H1 (cell line): Measurements from ENCODE around the gene PTPN22. TPM values are rescaled to one million over a fixed set of nuclear protein-coding genes. Genes with fewer than 3 reads are reported as not detected.

ENCODE experiments used
- CTCF ChIA-PET: fragments of 300-600 bp; sonication (Branson Sonifier 250); formaldehyde crosslinking; loops from one replicate; lab custom pipeline; 2021; ENCODE audit not compliant: partially characterized antibody; lab: Charles Lee
- POLR2A ChIA-PET: fragments of 300-600 bp; sonication (Branson Sonifier 250); formaldehyde crosslinking; loops from one replicate; lab custom pipeline; 2021; ENCODE audit warnings: inconsistent platforms; ENCODE audit not compliant: partially characterized antibody; lab: Charles Lee
- DNase-seq, 2 experiments: peaks; one replicate each; pipeline versions ENCODE4 v3.0.0 to v3.0.0-alpha.2; 2010 to 2022; ENCODE audit warnings: low spot score in 2 of 2, low read depth in 1 of 2, mixed read lengths in 1 of 2
- FAIRE-seq: peaks from 2 replicates; lab custom pipeline; 2011; peaks lifted over from hg19 to GRCh38; lab: Jason Lieb, UNC
- H2AFZ ChIP-seq: 2 replicates; pipeline ENCODE4 v1.8.1; 2012; ENCODE audit warnings: low read length, inconsistent platforms
- H2AK5ac ChIP-seq: 2 replicates; pipeline ENCODE4 v1.6.1; 2013; ENCODE audit warnings: low read depth, low read length
- H2BK120ac ChIP-seq: replicated peaks from 2 replicates; pipeline ENCODE3; 2013; ENCODE audit warnings: low read depth, low read length, inconsistent platforms
- H2BK12ac ChIP-seq: 2 replicates; pipeline ENCODE4 v1.6.1; 2013; ENCODE audit warnings: low read depth, low read length
- H2BK15ac ChIP-seq: 2 replicates; pipeline ENCODE4 v1.6.1; 2013; ENCODE audit warnings: low read length
- H2BK20ac ChIP-seq: 2 replicates; pipeline ENCODE4 v1.6.1; 2013; ENCODE audit warnings: low read length
- H2BK5ac ChIP-seq: 2 replicates; pipeline ENCODE4 v1.6.1; 2013; ENCODE audit warnings: low read depth, low read length
- H3K14ac ChIP-seq: 2 replicates; pipeline ENCODE4 v1.6.1; 2013; ENCODE audit warnings: inconsistent platforms; ENCODE audit not compliant: insufficient read length
- H3K18ac ChIP-seq: 2 replicates; pipeline ENCODE4 v1.6.1; 2013; ENCODE audit warnings: low read length; ENCODE audit errors: extremely low read depth
- H3K23ac ChIP-seq: 2 replicates; pipeline ENCODE4 v1.6.1; 2013; ENCODE audit warnings: inconsistent platforms; ENCODE audit not compliant: insufficient read length
- H3K23me2 ChIP-seq: 2 replicates; pipeline ENCODE4 v1.6.1; 2013; ENCODE audit warnings: low read depth, low read length
- H3K27ac ChIP-seq: 2 replicates; pipeline ENCODE4 v1.6.1; 2011; ENCODE audit warnings: low read depth, low read length, inconsistent platforms
- H3K27me3 ChIP-seq, 4 experiments: replicated peaks in 1 of 4; 1 replicate in 1 of 4; 2 replicates in 3 of 4; pipeline versions ENCODE4 v1.6.1 to v1.8.1; 2011 to 2013; ENCODE audit warnings: low read length in 3 of 4, mild to moderate bottlenecking in 3 of 4, inconsistent platforms in 2 of 4, mixed read lengths in 2 of 4, moderate library complexity in 1 of 4; ENCODE audit not compliant: control insufficient read depth in 3 of 4, insufficient read depth in 3 of 4; ENCODE audit errors: extremely low read depth in 1 of 4
- H3K36me3 ChIP-seq, 4 experiments: 2 replicates each; pipeline versions ENCODE4 v1.6.1 to v1.8.1; 2011 to 2013; ENCODE audit warnings: mild to moderate bottlenecking in 4 of 4, low read length in 3 of 4, moderate library complexity in 2 of 4, control low read depth in 1 of 4, inconsistent platforms in 1 of 4; ENCODE audit not compliant: insufficient read depth in 4 of 4, control insufficient read depth in 2 of 4
- H3K4ac ChIP-seq: replicated peaks from 2 replicates; pipeline ENCODE3; 2013; ENCODE audit warnings: low read length, low read depth, mixed read lengths, inconsistent platforms; ENCODE audit not compliant: insufficient read length
- H3K4me1 ChIP-seq, 4 experiments: replicated peaks in 1 of 4; 1 replicate in 1 of 4; 2 replicates in 3 of 4; pipeline versions ENCODE4 v1.6.1 to v1.8.1; 2011 to 2013; ENCODE audit warnings: low read length in 3 of 4, inconsistent platforms in 2 of 4, mixed read lengths in 1 of 4; ENCODE audit not compliant: insufficient read depth in 4 of 4, control insufficient read depth in 3 of 4
- H3K4me2 ChIP-seq, 2 experiments: 2 replicates each; pipeline versions ENCODE4 v1.6.1 to v1.8.1; 2011 to 2013; ENCODE audit warnings: low read depth in 2 of 2, low read length in 2 of 2, control low read depth in 1 of 2, inconsistent platforms in 1 of 2, mild to moderate bottlenecking in 1 of 2; ENCODE audit not compliant: insufficient read depth in 1 of 2
- H3K4me3 ChIP-seq, 4 experiments: fragments of 200-600, 300-600 bp in 1 of 4; sonication (generic), shearing (Covaris generic), sonication (Bioruptor Twin) in 1 of 4; 2 replicates each; pipeline versions ENCODE4 v1.5.1 to v1.8.1; 2011 to 2016; ENCODE audit warnings: low read length in 4 of 4, low read depth in 3 of 4, control low read depth in 2 of 4, inconsistent platforms in 2 of 4, mild to moderate bottlenecking in 2 of 4, mixed read lengths in 1 of 4, moderate library complexity in 1 of 4; ENCODE audit not compliant: insufficient read depth in 2 of 4; ENCODE audit errors: extremely low read depth in 1 of 4
- H3K56ac ChIP-seq: replicated peaks from 2 replicates; pipeline ENCODE3; 2013; ENCODE audit warnings: low read depth, mild to moderate bottlenecking, mixed read lengths, low read length, inconsistent platforms; ENCODE audit not compliant: insufficient read length
- H3K79me1 ChIP-seq: 2 replicates; pipeline ENCODE4 v1.6.1; 2013; ENCODE audit warnings: low read depth, low read length, control low read depth
- H3K79me2 ChIP-seq, 2 experiments: 2 replicates each; pipeline versions ENCODE4 v1.6.1 to v1.8.1; 2012 to 2013; ENCODE audit warnings: low read length in 2 of 2, mild to moderate bottlenecking in 2 of 2, inconsistent platforms in 1 of 2; ENCODE audit not compliant: insufficient read depth in 2 of 2, control insufficient read depth in 1 of 2
- H3K9ac ChIP-seq, 4 experiments: replicated peaks in 1 of 4; 1 replicate in 1 of 4; 2 replicates in 3 of 4; pipeline versions ENCODE4 v1.6.1 to v1.8.1; 2011 to 2013; ENCODE audit warnings: low read depth in 3 of 4, low read length in 3 of 4, control low read depth in 2 of 4, mild to moderate bottlenecking in 2 of 4, moderate library complexity in 2 of 4, inconsistent platforms in 1 of 4; ENCODE audit errors: extremely low read depth in 1 of 4
- H3K9me3 ChIP-seq, 2 experiments: 2 replicates each; pipeline versions ENCODE4 v1.6.1 to v1.8.1; 2012 to 2013; ENCODE audit warnings: mild to moderate bottlenecking in 2 of 2, moderate library complexity in 2 of 2, control low read depth in 1 of 2, inconsistent platforms in 1 of 2, low read depth in 1 of 2, low read length in 1 of 2, mixed read lengths in 1 of 2; ENCODE audit not compliant: insufficient read depth in 2 of 2
- H4K20me1 ChIP-seq, 2 experiments: replicated peaks in 1 of 2; 2 replicates each; pipeline versions ENCODE3 to v1.8.1; 2011 to 2013; ENCODE audit warnings: inconsistent platforms in 2 of 2, low read length in 2 of 2, mild to moderate bottlenecking in 1 of 2; ENCODE audit not compliant: insufficient read depth in 2 of 2, control insufficient read depth in 1 of 2
- H4K5ac ChIP-seq: 2 replicates; pipeline ENCODE4 v1.6.1; 2013; ENCODE audit warnings: low read length, low read depth, mixed read lengths, inconsistent platforms; ENCODE audit not compliant: insufficient read length
- H4K8ac ChIP-seq: 2 replicates; pipeline ENCODE4 v1.8.0; 2013; ENCODE audit warnings: mild to moderate bottlenecking, moderate library complexity, low read length, inconsistent platforms; ENCODE audit not compliant: insufficient read depth; ENCODE audit errors: extremely low read depth
- H4K91ac ChIP-seq: replicated peaks from 2 replicates; pipeline ENCODE3; 2013; ENCODE audit warnings: low read length, mixed read lengths, inconsistent platforms; ENCODE audit not compliant: insufficient read length
- BACH1 ChIP-seq: IDR thresholded peaks from 2 replicates; pipeline ENCODE4 v1.6.1; 2012; ENCODE audit warnings: low read length, improper control_type of control experiment
- BCL11A ChIP-seq, 2 experiments: IDR thresholded peaks; one replicate each; pipeline ENCODE4 v1.6.1; 2011; ENCODE audit warnings: low read depth in 2 of 2, low read length in 2 of 2, mild to moderate bottlenecking in 2 of 2
- FOSL1 ChIP-seq: IDR thresholded peaks from 2 replicates; pipeline ENCODE4 v1.6.1; 2011; ENCODE audit warnings: mild to moderate bottlenecking, low read depth, low read length, moderate library complexity; ENCODE audit not compliant: insufficient read depth
- JUND ChIP-seq: IDR thresholded peaks from 2 replicates; pipeline ENCODE4 v1.6.1; 2011; ENCODE audit warnings: mild to moderate bottlenecking, improper control_type of control experiment, low read length
- POLR2A ChIP-seq, 2 experiments: IDR thresholded peaks; 1 replicate in 1 of 2; 2 replicates in 1 of 2; pipeline ENCODE4 v1.6.1; 2011; ENCODE audit warnings: low read depth in 2 of 2, low read length in 2 of 2, mild to moderate bottlenecking in 2 of 2; ENCODE audit errors: control extremely low read depth in 1 of 2
- POU5F1 ChIP-seq: IDR thresholded peaks from 2 replicates; pipeline ENCODE4 v1.6.1; 2011; ENCODE audit warnings: low read depth, mild to moderate bottlenecking, low read length, moderate library complexity
- RFX5 ChIP-seq: IDR thresholded peaks from 2 replicates; pipeline ENCODE4 v1.6.1; 2011; ENCODE audit warnings: low read depth, low read length, improper control_type of control experiment, borderline replicate concordance
- YY1 ChIP-seq: IDR thresholded peaks from 2 replicates; pipeline ENCODE4 v1.6.1; 2011; ENCODE audit warnings: low read depth, mild to moderate bottlenecking, low read length
- WGBS, 2 experiments: shearing (Covaris generic) in 1 of 2; methylation state at CpG; one replicate each; pipeline versions ENCODE4 v1.1.6 to v1.1.7; 2013 to 2015; ENCODE audit warnings: low lambda C conversion rate in 2 of 2, mixed read lengths in 2 of 2, inconsistent platforms in 1 of 2, low coverage in 1 of 2, missing lambda C conversion rate in 1 of 2; ENCODE audit not compliant: insufficient replicate concordance in 2 of 2, insufficient coverage in 1 of 2, insufficient read length in 1 of 2; ENCODE audit errors: extremely low coverage in 1 of 2, missing lambda C conversion rate in 1 of 2; 5-methylcytosine and 5-hydroxymethylcytosine counted together
- polyA plus RNA-seq, 7 experiments: library from polyadenylated mRNA; depleted of rRNA in 3 of 7; stranded (reverse) in 5 of 7; unstranded in 2 of 7; fragments of >200 nt in 5 of 7; fragments of 200-250 nt in 2 of 7; gene quantifications; 1 replicate in 5 of 7; 2 replicates in 1 of 7; 4 replicates in 1 of 7; pipeline versions ENCODE4 v1.2.1 to v1.2.3, GENCODE V29; 2011 to 2013; ENCODE audit warnings: missing spikeins in 2 of 7, mixed read lengths in 2 of 7
- total RNA-seq: library from RNA; stranded (reverse); fragmentation: NEBNext Ultra II Directional; extraction: Animal tissue kit (Norgen Biotek cat#: 25700); gene quantifications from 2 replicates; pipeline ENCODE4 v1.2.1, GENCODE V29; 2021

PTPN22 gene
- total and polyA plus RNA-seq, 2 of the 8 experiments (the other 6 are each of a cell fraction or from before 2014, with no cell fraction given): not detected

GRCh38 chr1:113857776-113858175 is 13.7 kb downstream of the PTPN22 start:
- no peaks in the 10 kb centered on the region for H3K27me3 ChIP-seq

More at GRCh38 chr1:113857776-113858175, 13.7 kb downstream of the PTPN22 start:
- H3K27ac ChIP-seq: no peak overlapping the region
- POLR2A ChIA-PET: no interaction called here
- no peak overlapping the region for H4K5ac ChIP-seq
- no peak for TF ChIP-seq BACH1
- TF ChIP-seq JUND: no peak
- no peak for TF ChIP-seq FOSL1
- no peak for TF ChIP-seq RFX5
- no peak for TF ChIP-seq POLR2A (IDR thresholded peaks at IDR 0.05; ENCODE audit: control extremely low read depth in 1 of 2, low read depth in 2 of 2, low read length in 2 of 2)
- no peak for TF ChIP-seq POU5F1
- TF ChIP-seq BCL11A (IDR thresholded peaks at IDR 0.05; ENCODE audit: low read depth in 2 of 2, low read length in 2 of 2): no peak
- no peak for TF ChIP-seq YY1
- TF ChIP-seq, all 59 proteins: peak for 0
- H3K23me2 ChIP-seq: no peaks in the 10 kb centered on the region
- H3K79me2 ChIP-seq: no peaks in the 10 kb centered on the region
- no peak overlapping the region for H3K56ac ChIP-seq
- no peak overlapping the region for H2BK20ac ChIP-seq
- H3K79me1 ChIP-seq: no peaks in the 10 kb centered on the region
- H2AK5ac ChIP-seq: no peak overlapping the region
- no peaks in the 10 kb centered on the region for H4K20me1 ChIP-seq
- H3K36me3 ChIP-seq: no peaks in the 10 kb centered on the region
- no peaks in the 10 kb centered on the region for H3K4me1 ChIP-seq
- H2BK15ac ChIP-seq: no peak overlapping the region
- no peak overlapping the region for H3K14ac ChIP-seq
- CTCF ChIA-PET: interaction anchor here (0.6 kb wide), 1 partner anchor 99 kb away, joined by 4 read pairs; no protein-coding TSS in a partner anchor
- DNase-seq: no peak
- H2BK12ac ChIP-seq: no peak overlapping the region
- H3K18ac ChIP-seq: no peak overlapping the region
- no peak for FAIRE-seq
- no peak overlapping the region for H4K8ac ChIP-seq
- H4K91ac ChIP-seq: no peak overlapping the region
- H3K4me3 ChIP-seq: no peak overlapping the region
- H3K4me2 ChIP-seq: no peak overlapping the region
- H3K4ac ChIP-seq: no peak overlapping the region
- no peak overlapping the region for H2BK120ac ChIP-seq
- H3K23ac ChIP-seq: no peak overlapping the region
- H2BK5ac ChIP-seq: no peak overlapping the region
- no peaks in the 10 kb centered on the region for H3K9me3 ChIP-seq
- WGBS, 2 experiments: 89% methylated on average over 3 of the region's 3 CpGs; no CpG with 5 or more reads in 1 of the 2 experiments
- no peak overlapping the region for H3K9ac ChIP-seq
- no peak overlapping the region for H2AFZ ChIP-seq
